IMR-90 (cell line): ENCODE measurements around the gene TGM2. TPM values are rescaled to one million over a fixed set of nuclear protein-coding genes. Genes with fewer than 3 reads are reported as not detected.
A peak's percentile ranks its signal among the peaks of the same experiment; 100 is the strongest.

Source experiments
- ATAC-seq: fragments of 200-7000 bp; cut with Tn5 transposase; 2 replicates; pipeline ENCODE4 v1.9.1; 2020; ENCODE audit warnings: low read depth, mild to moderate bottlenecking, moderate library complexity
- BruUV-seq: library from RNA; stranded (reverse); fragments of 400-500 nt; replicated peaks from 2 replicates; lab custom pipeline; 2021; lab: Mats Ljungman, UMichigan
- CTCF ChIA-PET: fragments of 300-600 bp; formaldehyde crosslinking; extraction: SDS; loops from one replicate; lab custom pipeline; 2021; ENCODE audit warnings: antibody characterized with exemption; lab: Yijun Ruan, JAX
- POLR2A ChIA-PET: fragments of 300-600 bp; sonication (Branson Sonifier 250); formaldehyde crosslinking; loops from one replicate; lab custom pipeline; 2022; ENCODE audit warnings: antibody characterized with exemption; ENCODE audit not compliant: unreplicated experiment; lab: Charles Lee
- DNase-seq: peaks from one replicate; pipeline ENCODE4 v3.0.0; 2013
- H2AFZ ChIP-seq: replicated peaks from 2 replicates; pipeline ENCODE3; 2013; ENCODE audit warnings: low read length, mild to moderate bottlenecking; ENCODE audit not compliant: poor library complexity
- H2AK5ac ChIP-seq: 2 replicates; pipeline ENCODE4 v1.6.1; 2013; ENCODE audit warnings: low read depth, low read length, inconsistent platforms
- H2AK9ac ChIP-seq: replicated peaks from 2 replicates; pipeline ENCODE3; 2013; ENCODE audit warnings: mild to moderate bottlenecking, low read depth, low read length, moderate library complexity; ENCODE audit not compliant: poor library complexity
- H2BK120ac ChIP-seq: 2 replicates; pipeline ENCODE4 v1.6.1; 2013; ENCODE audit warnings: low read depth, low read length, inconsistent platforms
- H2BK15ac ChIP-seq: 3 replicates; pipeline ENCODE4 v1.6.1; 2013; ENCODE audit warnings: low read depth, low read length, inconsistent platforms
- H2BK20ac ChIP-seq: 2 replicates; pipeline ENCODE4 v1.6.1; 2013; ENCODE audit warnings: low read depth, mild to moderate bottlenecking, inconsistent platforms, low read length, moderate library complexity
- H2BK5ac ChIP-seq: 2 replicates; pipeline ENCODE4 v1.6.1; 2013; ENCODE audit warnings: mild to moderate bottlenecking, low read depth, low read length, inconsistent platforms; ENCODE audit not compliant: poor library complexity, severe bottlenecking
- H3K14ac ChIP-seq: replicated peaks from 2 replicates; pipeline ENCODE4 v1.6.1; 2013; ENCODE audit warnings: low read depth, low read length, inconsistent platforms
- H3K18ac ChIP-seq: 2 replicates; pipeline ENCODE4 v1.6.1; 2013; ENCODE audit warnings: low read depth, low read length, control low read depth
- H3K23ac ChIP-seq: 2 replicates; pipeline ENCODE4 v1.6.1; 2013; ENCODE audit warnings: low read depth, low read length, inconsistent platforms
- H3K27ac ChIP-seq: 2 replicates; pipeline ENCODE4 v1.5.1; 2013; ENCODE audit warnings: mild to moderate bottlenecking, control low read depth, low read length; ENCODE audit not compliant: insufficient read depth
- H3K27me3 ChIP-seq: 2 replicates; pipeline ENCODE4 v1.6.1; 2013; ENCODE audit warnings: low read length; ENCODE audit not compliant: control insufficient read depth, insufficient read depth
- H3K36me3 ChIP-seq: 2 replicates; pipeline ENCODE4 v1.6.1; 2013; ENCODE audit warnings: low read length, mixed read lengths; ENCODE audit not compliant: control insufficient read depth, insufficient read depth
- H3K4ac ChIP-seq: 2 replicates; pipeline ENCODE4 v1.6.1; 2013; ENCODE audit warnings: low read depth, low read length, inconsistent platforms
- H3K4me1 ChIP-seq: 2 replicates; pipeline ENCODE4 v1.6.1; 2013; ENCODE audit warnings: low read length, mixed read lengths; ENCODE audit not compliant: control insufficient read depth, insufficient read depth
- H3K4me2 ChIP-seq: 2 replicates; pipeline ENCODE4 v1.6.1; 2013; ENCODE audit warnings: low read depth, mild to moderate bottlenecking, control low read depth, low read length, moderate library complexity
- H3K4me3 ChIP-seq: 2 replicates; pipeline ENCODE4 v1.5.1; 2013; ENCODE audit warnings: low read depth, mild to moderate bottlenecking, control low read depth, low read length, moderate library complexity; ENCODE audit not compliant: insufficient read depth
- H3K56ac ChIP-seq: 2 replicates; pipeline ENCODE4 v1.6.1; 2013; ENCODE audit warnings: low read length, inconsistent platforms; ENCODE audit not compliant: insufficient read depth; ENCODE audit errors: extremely low read depth
- H3K79me1 ChIP-seq, 2 experiments: 2 replicates each; pipeline ENCODE4 v1.6.1; 2013; ENCODE audit warnings: low read length in 2 of 2, inconsistent platforms in 1 of 2, low read depth in 1 of 2
- H3K9ac ChIP-seq: 2 replicates; pipeline ENCODE4 v1.6.1; 2013; ENCODE audit warnings: low read depth, low read length, control low read depth
- H3K9me1 ChIP-seq: 2 replicates; pipeline ENCODE4 v1.6.1; 2013; ENCODE audit warnings: low read length, inconsistent platforms; ENCODE audit not compliant: insufficient read depth
- H3K9me3 ChIP-seq: 2 replicates; pipeline ENCODE4 v1.6.1; 2013; ENCODE audit warnings: low read length; ENCODE audit not compliant: control insufficient read depth, insufficient read depth
- H4K20me1 ChIP-seq: 2 replicates; pipeline ENCODE4 v1.6.1; 2013; ENCODE audit warnings: low read length, inconsistent platforms; ENCODE audit not compliant: insufficient read depth
- H4K5ac ChIP-seq: 2 replicates; pipeline ENCODE4 v1.6.1; 2013; ENCODE audit warnings: mild to moderate bottlenecking, low read depth, low read length, control low read depth
- H4K8ac ChIP-seq, 2 experiments: 2 replicates each; pipeline ENCODE4 v1.6.1; 2013; ENCODE audit warnings: low read depth in 2 of 2, low read length in 2 of 2, control low read depth in 1 of 2, inconsistent platforms in 1 of 2
- H4K91ac ChIP-seq: 2 replicates; pipeline ENCODE4 v1.6.1; 2013; ENCODE audit warnings: low read depth, low read length, inconsistent platforms; ENCODE audit not compliant: insufficient read depth
- FOS ChIP-seq: fragments of 150-350 bp; IDR thresholded peaks from 2 replicates; pipeline ENCODE4 v1.6.1; 2016; ENCODE audit warnings: low read depth, low read length
- MAZ ChIP-seq: IDR thresholded peaks from 2 replicates; pipeline ENCODE4 v1.6.1; 2012; ENCODE audit warnings: low read depth, mild to moderate bottlenecking, low read length, improper control_type of control experiment, moderate library complexity, borderline replicate concordance
- MXI1 ChIP-seq: IDR thresholded peaks from 2 replicates; pipeline ENCODE4 v1.6.1; 2012; ENCODE audit warnings: low read depth, mild to moderate bottlenecking, low read length, moderate library complexity, borderline replicate concordance
- WGBS, 2 experiments: methylation state at CpG; one replicate each; pipeline versions ENCODE4 v1.1.5 to v1.1.7; 2013; ENCODE audit warnings: missing lambda C conversion rate in 2 of 2; ENCODE audit not compliant: insufficient read length in 1 of 2; ENCODE audit errors: extremely low coverage in 2 of 2; 5-methylcytosine and 5-hydroxymethylcytosine counted together
- dilution Hi-C: fragments of 300-500 bp; cut with HindIII; formaldehyde crosslinking; loops from one replicate; pipeline ENCODE4 v1.14.3; 2018; ENCODE audit warnings: low sequenced_read_pairs; ENCODE audit not compliant: unreplicated experiment
- in situ Hi-C: fragments of 300-500 bp; cut with MboI; formaldehyde crosslinking; loops from 3 replicates; pipeline ENCODE4 v1.14.3; 2019; ENCODE audit warnings: low sequenced_read_pairs, inconsistent platforms, mixed read lengths
- intact Hi-C: fragments of 100-400 bp; cut with micrococcal nuclease; formaldehyde crosslinking; loops from 2 replicates; pipeline ENCODE4 v1.10.0; 2022
- polyA plus RNA-seq, 3 experiments: library from polyadenylated mRNA; depleted of rRNA; stranded (reverse); fragments of >200 nt; gene quantifications; 2 replicates each; pipeline ENCODE4 v1.2.3, GENCODE V29; 2012; ENCODE audit warnings: low replicate concordance in 1 of 3
- total RNA-seq: library from RNA; depleted of rRNA; stranded (reverse); fragments of >200 nt; gene quantifications from 2 replicates; pipeline ENCODE4 v1.2.3, GENCODE V29; 2012

TGM2 gene
- total and polyA plus RNA-seq, 2 of the 4 experiments (the other 2 are of a cell fraction), result 239 to 268 TPM

GRCh38 chr20:38170826-38171674 lies 6.0 kb upstream of the TGM2 start:
- TF ChIP-seq FOS, result no peak
- no peak for TF ChIP-seq MXI1
- TF ChIP-seq MAZ, result no peak
- Histone ChIP-seq H2BK15ac (peak overlapping the region; percentile 82), H3K18ac (peak overlapping the region; percentile 87), H4K20me1 (no peaks in the 10 kb centered on the region), H4K8ac (peak overlapping the region; percentile 39 to 95; a peak in 3 of 4 replicates), H3K56ac (peak overlapping the region; percentile 59), H2BK5ac (peak overlapping the region; percentile 94), H3K4me3 (no peak overlapping the region), H2AFZ (peak overlapping the region; percentile 86), H2AK9ac (peak overlapping the region; percentile 73), H3K14ac (peak overlapping the region; percentile 78), H3K36me3 (no peaks in the 10 kb centered on the region), H3K79me1 (peaks cover 0 to 1% of the 10 kb centered on the region in 2 experiments; a peak in 2 of 4 replicates), H3K4me1 (peaks cover 47% of the 10 kb centered on the region), H4K91ac (peak overlapping the region; percentile 87), H2BK120ac (peak overlapping the region; percentile 99), H3K4ac (peak overlapping the region; percentile 95), H3K27me3 (no peaks in the 10 kb centered on the region), H3K9me1 (peaks cover 29% of the 10 kb centered on the region), H3K9me3 (no peaks in the 10 kb centered on the region), H3K23ac (peak overlapping the region; percentile 87), H2AK5ac (peak overlapping the region; percentile 94), H4K5ac (peak overlapping the region; percentile 85), H2BK20ac (peak overlapping the region; percentile 78), H3K9ac (peak overlapping the region; percentile 3; the same call in 1 of the 2 replicates), H3K27ac (peak overlapping the region; percentile 74), H3K4me2 (peak overlapping the region; percentile 43)
- CTCF ChIA-PET, result interaction anchor here (1.4 kb wide), 1 partner anchor 50 kb away, joined by 7 read pairs; no protein-coding TSS in a partner anchor
- DNase-seq (peak; percentile 59), ATAC-seq (peak; percentile 8)
- POLR2A ChIA-PET, result interaction anchor here (0.6 kb wide), 1 partner anchor 183 kb away, joined by 3 read pairs; no protein-coding TSS in a partner anchor
- in situ Hi-C loops, result no loop called here
- intact Hi-C loops, result no loop called here
- dilution Hi-C loops, result no loop called here
- no TSS peak for BruUV-seq
- WGBS, 2 experiments, result 0% methylated on average over 1 of the region's 11 CpGs; no CpG with 5 or more reads in 1 of the 2 experiments
